Vagina (tissue), 2 donors: ENCODE measurements around the gene GINS1.

Source experiments
- POLR2A ChIP-seq, 2 donors: fragments of 450-650 bp; IDR thresholded peaks; one replicate each; pipeline ENCODE4 v1.6.1; 2017; ENCODE audit warnings: antibody characterized with exemption in 2 of 2, mild to moderate bottlenecking in 2 of 2, moderate library complexity in 2 of 2
- POLR2AphosphoS5 ChIP-seq, 2 donors: sonication (generic); formaldehyde crosslinking; IDR thresholded peaks; one replicate each; pipeline ENCODE4 v1.9.0; 2017; ENCODE audit warnings: antibody characterized with exemption in 2 of 2, mild to moderate bottlenecking in 2 of 2, low read depth in 1 of 2; ENCODE audit not compliant: insufficient read depth in 1 of 2
- TF ChIP-seq, protein P1 (sequence below), 3 experiments: fragments of 450-650 bp in 2 of 3; fragments of 200-600 bp in 1 of 3; sonication (generic) in 1 of 3; IDR thresholded peaks; one replicate each; pipeline ENCODE4 v1.5.1; 2017 to 2019; ENCODE audit warnings: antibody characterized with exemption in 3 of 3, mild to moderate bottlenecking in 2 of 3, moderate library complexity in 2 of 3

DNA sequence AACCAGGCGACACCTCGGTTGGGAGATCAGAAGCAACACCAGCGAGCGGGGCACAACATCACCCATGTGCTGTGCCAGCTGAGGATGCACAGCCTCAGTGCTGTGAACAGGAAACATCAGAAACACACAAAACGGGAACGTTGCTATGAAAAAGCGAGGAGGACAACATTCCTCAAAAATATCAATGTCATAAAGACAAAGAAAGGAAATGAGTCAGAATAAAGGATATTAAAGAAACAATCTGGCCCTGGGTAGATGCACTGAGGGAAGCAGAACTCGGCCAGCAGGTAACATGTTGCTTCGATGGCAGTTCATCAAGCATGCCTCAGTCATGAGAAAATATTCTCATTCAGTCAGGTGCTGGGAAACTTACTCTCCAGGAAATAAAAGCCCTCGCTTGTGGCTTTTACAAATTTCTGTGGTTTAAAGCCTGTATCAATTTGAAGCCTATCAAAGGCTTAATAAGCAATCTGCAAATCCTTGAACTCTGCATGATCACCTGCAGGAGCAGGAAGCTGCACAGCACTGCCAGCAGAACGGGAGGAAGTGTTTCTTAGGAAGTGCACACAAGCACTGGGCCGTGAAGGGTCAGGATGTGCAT is 77.5 kb downstream of the GINS1 start:
- TF ChIP-seq POLR2A (IDR thresholded peaks at IDR 0.05): no peak
- TF ChIP-seq, protein P1, sequence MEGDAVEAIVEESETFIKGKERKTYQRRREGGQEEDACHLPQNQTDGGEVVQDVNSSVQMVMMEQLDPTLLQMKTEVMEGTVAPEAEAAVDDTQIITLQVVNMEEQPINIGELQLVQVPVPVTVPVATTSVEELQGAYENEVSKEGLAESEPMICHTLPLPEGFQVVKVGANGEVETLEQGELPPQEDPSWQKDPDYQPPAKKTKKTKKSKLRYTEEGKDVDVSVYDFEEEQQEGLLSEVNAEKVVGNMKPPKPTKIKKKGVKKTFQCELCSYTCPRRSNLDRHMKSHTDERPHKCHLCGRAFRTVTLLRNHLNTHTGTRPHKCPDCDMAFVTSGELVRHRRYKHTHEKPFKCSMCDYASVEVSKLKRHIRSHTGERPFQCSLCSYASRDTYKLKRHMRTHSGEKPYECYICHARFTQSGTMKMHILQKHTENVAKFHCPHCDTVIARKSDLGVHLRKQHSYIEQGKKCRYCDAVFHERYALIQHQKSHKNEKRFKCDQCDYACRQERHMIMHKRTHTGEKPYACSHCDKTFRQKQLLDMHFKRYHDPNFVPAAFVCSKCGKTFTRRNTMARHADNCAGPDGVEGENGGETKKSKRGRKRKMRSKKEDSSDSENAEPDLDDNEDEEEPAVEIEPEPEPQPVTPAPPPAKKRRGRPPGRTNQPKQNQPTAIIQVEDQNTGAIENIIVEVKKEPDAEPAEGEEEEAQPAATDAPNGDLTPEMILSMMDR (IDR thresholded peaks at IDR 0.05): no peak
- no peak for TF ChIP-seq POLR2AphosphoS5 (IDR thresholded peaks at IDR 0.05; ENCODE audit: insufficient read depth in 1 of 2, low read depth in 1 of 2)
